IPS DF 6.9 (cell line): ENCODE results near the gene CMIP.

Experiments
- DNase-seq: peaks from one replicate; pipeline ENCODE4 v3.0.0-alpha.2; 2013; ENCODE audit warnings: low read depth, low spot score
- H3K27ac ChIP-seq: one replicate; pipeline ENCODE4 v1.5.1; 2013; ENCODE audit warnings: low read length, control low read depth
- H3K27me3 ChIP-seq: 2 replicates; pipeline ENCODE4 v1.6.1; 2013; ENCODE audit warnings: mild to moderate bottlenecking, low read length; ENCODE audit not compliant: control insufficient read depth, insufficient read depth
- H3K36me3 ChIP-seq: 2 replicates; pipeline ENCODE4 v1.6.1; 2013; ENCODE audit warnings: low read length; ENCODE audit not compliant: control insufficient read depth, insufficient read depth
- H3K4me1 ChIP-seq: 2 replicates; pipeline ENCODE4 v1.6.1; 2013; ENCODE audit warnings: low read length; ENCODE audit not compliant: control insufficient read depth, insufficient read depth
- H3K4me3 ChIP-seq: 2 replicates; pipeline ENCODE4 v1.5.1; 2013; ENCODE audit warnings: mild to moderate bottlenecking, low read length
- H3K9me3 ChIP-seq: 2 replicates; pipeline ENCODE4 v1.6.1; 2013; ENCODE audit warnings: low read length, inconsistent platforms; ENCODE audit not compliant: control insufficient read depth, insufficient read depth
- WGBS: extraction: QIAGEN DNeasy Blood & Tissue Kit; methylation state at CpG from one replicate; pipeline ENCODE4 v1.1.7; 2013; ENCODE audit warnings: mixed read lengths, missing lambda C conversion rate; ENCODE audit not compliant: insufficient read length, insufficient coverage; 5-methylcytosine and 5-hydroxymethylcytosine counted together

Gene CMIP

GRCh38 chr16:81610144-81610842, 165.7 kb downstream of the CMIP start:
- H3K9me3 ChIP-seq: no peaks in the 10 kb centered on the region
- no peaks in the 10 kb centered on the region for H3K27me3 ChIP-seq
- H3K4me1 ChIP-seq: no peaks in the 10 kb centered on the region
- no peaks in the 10 kb centered on the region; the same call in 1 of the 2 replicates for H3K36me3 ChIP-seq
- WGBS: no CpG with 5 or more reads among the region's 26 CpGs
- no peak overlapping the region for H3K27ac ChIP-seq
- no peak overlapping the region for H3K4me3 ChIP-seq
- DNase-seq: no peak

GRCh38 chr16:81610936-81611335, 166.3 kb downstream of the CMIP start:
- H3K36me3 ChIP-seq: no peaks in the 10 kb centered on the region; the same call in 1 of the 2 replicates

GRCh38 chr16:81611721-81612120, 167.1 kb downstream of the CMIP start:
- Histone ChIP-seq H3K4me1 (no peaks in the 10 kb centered on the region), H3K36me3 (no peaks in the 10 kb centered on the region; the same call in 1 of the 2 replicates), H3K9me3 (no peaks in the 10 kb centered on the region), H3K27ac (no peak overlapping the region), H3K27me3 (no peaks in the 10 kb centered on the region), H3K4me3 (no peak overlapping the region)
- DNase-seq: no peak
- WGBS: no CpG with 5 or more reads among the region's 6 CpGs

More at GRCh38 chr16:81610936-81611335, 166.3 kb downstream of the CMIP start:
- Histone ChIP-seq H3K27me3 (no peaks in the 10 kb centered on the region), H3K9me3 (no peaks in the 10 kb centered on the region), H3K4me1 (no peaks in the 10 kb centered on the region), H3K27ac (no peak overlapping the region), H3K4me3 (no peak overlapping the region)
- no peak for DNase-seq
- WGBS: no CpG with 5 or more reads among the region's 10 CpGs

- WGBS: no CpG with 5 or more reads among the region's 17 CpGs
- no peak overlapping the region for H3K27ac ChIP-seq
- H3K27me3 ChIP-seq: no peaks in the 10 kb centered on the region
- DNase-seq: no peak
- H3K9me3 ChIP-seq: no peaks in the 10 kb centered on the region
- H3K36me3 ChIP-seq: no peaks in the 10 kb centered on the region; the same call in 1 of the 2 replicates
- H3K4me3 ChIP-seq: no peak overlapping the region
- H3K4me1 ChIP-seq: no peaks in the 10 kb centered on the region
These were observed 167.9 kb downstream of the CMIP start for GRCh38 chr16:81612351-81613163.

- H3K27me3 ChIP-seq: no peaks in the 10 kb centered on the region
- H3K36me3 ChIP-seq: no peaks in the 10 kb centered on the region; the same call in 1 of the 2 replicates
- DNase-seq: no peak
- no peaks in the 10 kb centered on the region for H3K9me3 ChIP-seq
- no peaks in the 10 kb centered on the region for H3K4me1 ChIP-seq
- H3K27ac ChIP-seq: no peak overlapping the region
- no CpG with 5 or more reads among the region's 13 CpGs for WGBS
- H3K4me3 ChIP-seq: no peak overlapping the region
These were observed 169.6 kb downstream of the CMIP start for GRCh38 chr16:81614171-81614570.

- no peak overlapping the region for H3K27ac ChIP-seq
- WGBS: 100% methylated on average over 3 of the region's 6 CpGs
- DNase-seq: no peak
- H3K4me1 ChIP-seq: no peaks in the 10 kb centered on the region
- H3K27me3 ChIP-seq: no peaks in the 10 kb centered on the region
- no peaks in the 10 kb centered on the region; the same call in 1 of the 2 replicates for H3K36me3 ChIP-seq
- H3K9me3 ChIP-seq: no peaks in the 10 kb centered on the region
- no peak overlapping the region for H3K4me3 ChIP-seq
These were observed 170.2 kb downstream of the CMIP start for GRCh38 chr16:81614654-81615359.

- Histone ChIP-seq H3K36me3 (no peaks in the 10 kb centered on the region; the same call in 1 of the 2 replicates), H3K27me3 (no peaks in the 10 kb centered on the region), H3K9me3 (no peaks in the 10 kb centered on the region), H3K4me1 (no peaks in the 10 kb centered on the region), H3K4me3 (no peak overlapping the region), H3K27ac (no peak overlapping the region)
- 100% methylated on average over 2 of the region's 3 CpGs for WGBS
- no peak for DNase-seq
These were observed 170.8 kb downstream of the CMIP start for GRCh38 chr16:81615411-81615810.

GRCh38 chr16:81615833-81616232, 171.2 kb downstream of the CMIP start:
- Histone ChIP-seq H3K27ac (no peak overlapping the region), H3K27me3 (no peaks in the 10 kb centered on the region), H3K36me3 (no peaks in the 10 kb centered on the region; the same call in 1 of the 2 replicates), H3K4me3 (no peak overlapping the region), H3K4me1 (no peaks in the 10 kb centered on the region), H3K9me3 (no peaks in the 10 kb centered on the region)
- no CpG with 5 or more reads among the region's 14 CpGs for WGBS
- no peak for DNase-seq

GRCh38 chr16:81616321-81617020, 171.9 kb downstream of the CMIP start:
- Histone ChIP-seq H3K4me3 (no peak overlapping the region), H3K27ac (no peak overlapping the region), H3K36me3 (no peaks in the 10 kb centered on the region; the same call in 1 of the 2 replicates), H3K4me1 (no peaks in the 10 kb centered on the region), H3K9me3 (no peaks in the 10 kb centered on the region), H3K27me3 (no peaks in the 10 kb centered on the region)
- no peak for DNase-seq
- no CpG with 5 or more reads among the region's 17 CpGs for WGBS

GRCh38 chr16:81617021-81617346, 172.4 kb downstream of the CMIP start:
- WGBS: no CpG with 5 or more reads among the region's 8 CpGs
- Histone ChIP-seq H3K36me3 (no peaks in the 10 kb centered on the region; the same call in 1 of the 2 replicates), H3K27ac (no peak overlapping the region), H3K27me3 (no peaks in the 10 kb centered on the region), H3K9me3 (no peaks in the 10 kb centered on the region), H3K4me3 (no peak overlapping the region), H3K4me1 (no peaks in the 10 kb centered on the region)
- DNase-seq: no peak
